Liver (tissue), 3 donors: ENCODE results near the gene SPON2.

Source experiments
- EGR1 ChIP-seq, 2 donors: IDR thresholded peaks; 2 replicates each; pipeline ENCODE4 v1.6.1; 2016 to 2018; ENCODE audit warnings: antibody characterized with exemption in 2 of 2, low read depth in 2 of 2
- FOXA1 ChIP-seq: IDR thresholded peaks from 2 replicates; pipeline ENCODE4 v1.6.1; 2016; ENCODE audit warnings: antibody characterized with exemption
- HNF4A ChIP-seq, 2 donors: conservative IDR thresholded peaks; 2 replicates each; pipeline ENCODE4 v1.6.1; 2016; ENCODE audit warnings: antibody characterized with exemption in 2 of 2, mild to moderate bottlenecking in 2 of 2
- RAD21 ChIP-seq, 2 donors: IDR thresholded peaks; 2 replicates each; pipeline ENCODE4 v1.6.1; 2016; ENCODE audit warnings: antibody characterized with exemption in 2 of 2, mild to moderate bottlenecking in 2 of 2
- TAF1 ChIP-seq: conservative IDR thresholded peaks from 2 replicates; pipeline ENCODE4 v1.6.1; 2016; ENCODE audit warnings: antibody characterized with exemption, mild to moderate bottlenecking
- TF ChIP-seq, protein P1 (sequence below): fragments of 150-350 bp; IDR thresholded peaks from 2 replicates; pipeline ENCODE4 v1.5.1; 2017; ENCODE audit warnings: improper control_type of control experiment, low read depth, low read length; ENCODE audit not compliant: missing input control
- TF ChIP-seq, protein P2 (sequence below): IDR thresholded peaks from 2 replicates; pipeline ENCODE4 v1.6.1; 2016; ENCODE audit warnings: antibody characterized with exemption
- TF ChIP-seq, protein P3 (sequence below): IDR thresholded peaks from 2 replicates; pipeline ENCODE4 v1.6.1; 2016; ENCODE audit warnings: antibody characterized with exemption
- TF ChIP-seq, protein P4 (sequence below): IDR thresholded peaks from 2 replicates; pipeline ENCODE4 v1.6.1; 2016; ENCODE audit warnings: antibody characterized with exemption
- TF ChIP-seq, protein P5 (sequence below): IDR thresholded peaks from 2 replicates; pipeline ENCODE4 v1.6.1; 2016; ENCODE audit warnings: antibody characterized with exemption, mild to moderate bottlenecking
- donor health status: healthy.
- donor health status: healthy.

DNA sequence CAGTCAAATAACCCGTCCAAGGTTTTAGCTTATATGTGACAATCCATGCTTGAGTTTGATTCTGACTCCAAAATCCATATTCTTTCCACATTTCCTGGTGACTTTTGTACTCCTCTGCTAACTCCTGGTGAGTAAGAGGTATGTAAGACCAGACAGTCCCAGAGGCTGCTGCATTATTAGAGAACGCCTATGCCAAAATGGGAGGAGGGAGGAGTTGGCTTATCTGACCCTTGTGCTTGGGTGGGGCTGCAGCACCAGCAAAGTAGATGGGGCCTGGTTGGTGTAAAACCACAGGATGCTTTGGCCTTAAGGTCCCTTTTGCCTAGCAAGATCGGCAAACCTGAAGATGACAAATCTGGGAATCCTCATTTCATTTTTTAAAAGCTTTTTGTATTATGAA, 49.9 kb downstream of the SPON2 start:
- TF ChIP-seq, protein P1, sequence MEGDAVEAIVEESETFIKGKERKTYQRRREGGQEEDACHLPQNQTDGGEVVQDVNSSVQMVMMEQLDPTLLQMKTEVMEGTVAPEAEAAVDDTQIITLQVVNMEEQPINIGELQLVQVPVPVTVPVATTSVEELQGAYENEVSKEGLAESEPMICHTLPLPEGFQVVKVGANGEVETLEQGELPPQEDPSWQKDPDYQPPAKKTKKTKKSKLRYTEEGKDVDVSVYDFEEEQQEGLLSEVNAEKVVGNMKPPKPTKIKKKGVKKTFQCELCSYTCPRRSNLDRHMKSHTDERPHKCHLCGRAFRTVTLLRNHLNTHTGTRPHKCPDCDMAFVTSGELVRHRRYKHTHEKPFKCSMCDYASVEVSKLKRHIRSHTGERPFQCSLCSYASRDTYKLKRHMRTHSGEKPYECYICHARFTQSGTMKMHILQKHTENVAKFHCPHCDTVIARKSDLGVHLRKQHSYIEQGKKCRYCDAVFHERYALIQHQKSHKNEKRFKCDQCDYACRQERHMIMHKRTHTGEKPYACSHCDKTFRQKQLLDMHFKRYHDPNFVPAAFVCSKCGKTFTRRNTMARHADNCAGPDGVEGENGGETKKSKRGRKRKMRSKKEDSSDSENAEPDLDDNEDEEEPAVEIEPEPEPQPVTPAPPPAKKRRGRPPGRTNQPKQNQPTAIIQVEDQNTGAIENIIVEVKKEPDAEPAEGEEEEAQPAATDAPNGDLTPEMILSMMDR = no peak
- TF ChIP-seq TAF1 (no peak), EGR1 (IDR thresholded peaks at IDR 0.05; ENCODE audit: low read depth in 2 of 2) (no peak), RAD21 (IDR thresholded peaks at IDR 0.05) (no peak), FOXA1 (no peak), HNF4A (conservative IDR thresholded peaks at IDR 0.05) (no peak)
- TF ChIP-seq, protein P2, sequence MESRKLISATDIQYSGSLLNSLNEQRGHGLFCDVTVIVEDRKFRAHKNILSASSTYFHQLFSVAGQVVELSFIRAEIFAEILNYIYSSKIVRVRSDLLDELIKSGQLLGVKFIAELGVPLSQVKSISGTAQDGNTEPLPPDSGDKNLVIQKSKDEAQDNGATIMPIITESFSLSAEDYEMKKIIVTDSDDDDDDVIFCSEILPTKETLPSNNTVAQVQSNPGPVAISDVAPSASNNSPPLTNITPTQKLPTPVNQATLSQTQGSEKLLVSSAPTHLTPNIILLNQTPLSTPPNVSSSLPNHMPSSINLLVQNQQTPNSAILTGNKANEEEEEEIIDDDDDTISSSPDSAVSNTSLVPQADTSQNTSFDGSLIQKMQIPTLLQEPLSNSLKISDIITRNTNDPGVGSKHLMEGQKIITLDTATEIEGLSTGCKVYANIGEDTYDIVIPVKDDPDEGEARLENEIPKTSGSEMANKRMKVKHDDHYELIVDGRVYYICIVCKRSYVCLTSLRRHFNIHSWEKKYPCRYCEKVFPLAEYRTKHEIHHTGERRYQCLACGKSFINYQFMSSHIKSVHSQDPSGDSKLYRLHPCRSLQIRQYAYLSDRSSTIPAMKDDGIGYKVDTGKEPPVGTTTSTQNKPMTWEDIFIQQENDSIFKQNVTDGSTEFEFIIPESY = no peak
- TF ChIP-seq, protein P3, sequence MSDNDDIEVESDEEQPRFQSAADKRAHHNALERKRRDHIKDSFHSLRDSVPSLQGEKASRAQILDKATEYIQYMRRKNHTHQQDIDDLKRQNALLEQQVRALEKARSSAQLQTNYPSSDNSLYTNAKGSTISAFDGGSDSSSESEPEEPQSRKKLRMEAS = no peak
- TF ChIP-seq, protein P4, sequence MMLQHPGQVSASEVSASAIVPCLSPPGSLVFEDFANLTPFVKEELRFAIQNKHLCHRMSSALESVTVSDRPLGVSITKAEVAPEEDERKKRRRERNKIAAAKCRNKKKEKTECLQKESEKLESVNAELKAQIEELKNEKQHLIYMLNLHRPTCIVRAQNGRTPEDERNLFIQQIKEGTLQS = no peak
- TF ChIP-seq, protein P5, sequence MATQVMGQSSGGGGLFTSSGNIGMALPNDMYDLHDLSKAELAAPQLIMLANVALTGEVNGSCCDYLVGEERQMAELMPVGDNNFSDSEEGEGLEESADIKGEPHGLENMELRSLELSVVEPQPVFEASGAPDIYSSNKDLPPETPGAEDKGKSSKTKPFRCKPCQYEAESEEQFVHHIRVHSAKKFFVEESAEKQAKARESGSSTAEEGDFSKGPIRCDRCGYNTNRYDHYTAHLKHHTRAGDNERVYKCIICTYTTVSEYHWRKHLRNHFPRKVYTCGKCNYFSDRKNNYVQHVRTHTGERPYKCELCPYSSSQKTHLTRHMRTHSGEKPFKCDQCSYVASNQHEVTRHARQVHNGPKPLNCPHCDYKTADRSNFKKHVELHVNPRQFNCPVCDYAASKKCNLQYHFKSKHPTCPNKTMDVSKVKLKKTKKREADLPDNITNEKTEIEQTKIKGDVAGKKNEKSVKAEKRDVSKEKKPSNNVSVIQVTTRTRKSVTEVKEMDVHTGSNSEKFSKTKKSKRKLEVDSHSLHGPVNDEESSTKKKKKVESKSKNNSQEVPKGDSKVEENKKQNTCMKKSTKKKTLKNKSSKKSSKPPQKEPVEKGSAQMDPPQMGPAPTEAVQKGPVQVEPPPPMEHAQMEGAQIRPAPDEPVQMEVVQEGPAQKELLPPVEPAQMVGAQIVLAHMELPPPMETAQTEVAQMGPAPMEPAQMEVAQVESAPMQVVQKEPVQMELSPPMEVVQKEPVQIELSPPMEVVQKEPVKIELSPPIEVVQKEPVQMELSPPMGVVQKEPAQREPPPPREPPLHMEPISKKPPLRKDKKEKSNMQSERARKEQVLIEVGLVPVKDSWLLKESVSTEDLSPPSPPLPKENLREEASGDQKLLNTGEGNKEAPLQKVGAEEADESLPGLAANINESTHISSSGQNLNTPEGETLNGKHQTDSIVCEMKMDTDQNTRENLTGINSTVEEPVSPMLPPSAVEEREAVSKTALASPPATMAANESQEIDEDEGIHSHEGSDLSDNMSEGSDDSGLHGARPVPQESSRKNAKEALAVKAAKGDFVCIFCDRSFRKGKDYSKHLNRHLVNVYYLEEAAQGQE = no peak
